Neutrophil (primary cell): ENCODE measurements around the gene GABBR2.

Experiments used
- H3K27ac ChIP-seq: fragments of 200-600 bp; sonication (generic); 2 replicates; pipeline ENCODE4 v1.5.1; 2016; ENCODE audit warnings: mild to moderate bottlenecking, moderate library complexity
- H3K27me3 ChIP-seq: fragments of 200-600 bp; sonication (generic); 2 replicates; pipeline ENCODE4 v1.6.0; 2016; ENCODE audit warnings: mild to moderate bottlenecking
- H3K36me3 ChIP-seq: fragments of 200-600 bp; sonication (generic); 2 replicates; pipeline ENCODE4 v1.5.1; 2017
- H3K4me1 ChIP-seq, 2 experiments: fragments of 200-600 bp in 1 of 2; sonication (generic) in 1 of 2; 1 replicate in 1 of 2; 2 replicates in 1 of 2; pipeline versions ENCODE4 v1.5.1 to v1.6.1; 2013 to 2016; ENCODE audit warnings: low read depth in 1 of 2, low read length in 1 of 2, mild to moderate bottlenecking in 1 of 2, moderate library complexity in 1 of 2; ENCODE audit not compliant: control insufficient read depth in 1 of 2, insufficient read depth in 1 of 2
- H3K4me3 ChIP-seq, 2 experiments: fragments of 200-600 bp in 1 of 2; sonication (generic) in 1 of 2; 1 replicate in 1 of 2; 2 replicates in 1 of 2; pipeline ENCODE4 v1.5.1; 2013 to 2016; ENCODE audit warnings: low read depth in 1 of 2, low read length in 1 of 2, mild to moderate bottlenecking in 1 of 2, moderate library complexity in 1 of 2
- H3K9me3 ChIP-seq: fragments of 200-600 bp; sonication (generic); 2 replicates; pipeline ENCODE4 v1.5.1; 2016
- CTCF ChIP-seq: fragments of 200-600 bp; sonication (generic); IDR thresholded peaks from 2 replicates; pipeline ENCODE4 v1.5.1; 2016; ENCODE audit warnings: antibody characterized with exemption

Gene GABBR2

GRCh38 chr9:98330831-98331230 is 377.9 kb downstream of the GABBR2 start:
- TF ChIP-seq CTCF = no peak
- H3K27me3 ChIP-seq = peaks cover 44% of the 10 kb centered on the region
- no peaks in the 10 kb centered on the region for H3K9me3 ChIP-seq
- H3K27ac ChIP-seq = no peak overlapping the region
- no peak overlapping the region for H3K4me3 ChIP-seq
- no peaks in the 10 kb centered on the region for H3K4me1 ChIP-seq
- no peaks in the 10 kb centered on the region for H3K36me3 ChIP-seq

GRCh38 chr9:98329904-98330303 is 378.8 kb downstream of the GABBR2 start:
- Histone ChIP-seq H3K4me3 (no peak overlapping the region), H3K9me3 (no peaks in the 10 kb centered on the region)
- no peak for TF ChIP-seq CTCF

GRCh38 chr9:98329281-98329680 is 379.5 kb downstream of the GABBR2 start:
- Histone ChIP-seq H3K4me3 (no peak overlapping the region), H3K27me3 (peaks cover 37% of the 10 kb centered on the region), H3K27ac (no peak overlapping the region), H3K9me3 (no peaks in the 10 kb centered on the region), H3K36me3 (no peaks in the 10 kb centered on the region), H3K4me1 (no peaks in the 10 kb centered on the region)
- TF ChIP-seq CTCF = no peak

More at GRCh38 chr9:98329904-98330303, 378.8 kb downstream of the GABBR2 start:
- Histone ChIP-seq H3K4me1 (no peaks in the 10 kb centered on the region), H3K27me3 (peaks cover 43% of the 10 kb centered on the region), H3K27ac (no peak overlapping the region), H3K36me3 (no peaks in the 10 kb centered on the region)

GRCh38 chr9:98328770-98329169 is 380.0 kb downstream of the GABBR2 start:
- Histone ChIP-seq H3K27me3 (peaks cover 32% of the 10 kb centered on the region), H3K36me3 (no peaks in the 10 kb centered on the region), H3K9me3 (no peaks in the 10 kb centered on the region), H3K4me1 (no peaks in the 10 kb centered on the region), H3K4me3 (no peak overlapping the region), H3K27ac (no peak overlapping the region)
- no peak for TF ChIP-seq CTCF

- TF ChIP-seq CTCF = no peak
- H3K27ac ChIP-seq = no peak overlapping the region
- H3K36me3 ChIP-seq = no peaks in the 10 kb centered on the region
- no peak overlapping the region for H3K4me3 ChIP-seq
- peaks cover 27% of the 10 kb centered on the region for H3K27me3 ChIP-seq
- no peaks in the 10 kb centered on the region for H3K9me3 ChIP-seq
- H3K4me1 ChIP-seq = no peaks in the 10 kb centered on the region
Measured at GRCh38 chr9:98328141-98328540, 380.6 kb downstream of the GABBR2 start.

GRCh38 chr9:98327249-98327561 is 381.5 kb downstream of the GABBR2 start:
- no peaks in the 10 kb centered on the region for H3K4me1 ChIP-seq
- H3K4me3 ChIP-seq = no peak overlapping the region
- no peaks in the 10 kb centered on the region for H3K36me3 ChIP-seq
- no peak for TF ChIP-seq CTCF
- no peaks in the 10 kb centered on the region for H3K9me3 ChIP-seq
- no peak overlapping the region for H3K27ac ChIP-seq
- H3K27me3 ChIP-seq = peaks cover 19% of the 10 kb centered on the region
